ES-I3 (cell line): ENCODE measurements around the gene CSNK1A1.
"Not testable (repeated sequence)": the region's sequence is repeated elsewhere in the genome, so short reads cannot be mapped to it uniquely, and the experiment has no call there.

Experiments
- H3K36me3 ChIP-seq: 2 replicates; pipeline ENCODE4 v1.6.1; 2013; ENCODE audit warnings: mild to moderate bottlenecking, low read length, control low read depth, moderate library complexity; ENCODE audit not compliant: insufficient read depth
- H3K4me1 ChIP-seq: 2 replicates; pipeline ENCODE4 v1.6.1; 2013; ENCODE audit warnings: mild to moderate bottlenecking, control low read depth, low read length; ENCODE audit not compliant: insufficient read depth
- H3K9ac ChIP-seq: 2 replicates; pipeline ENCODE4 v1.6.1; 2013; ENCODE audit warnings: low read depth, mild to moderate bottlenecking, low read length, moderate library complexity
- H3K9me3 ChIP-seq: 2 replicates; pipeline ENCODE4 v1.6.1; 2013; ENCODE audit warnings: mild to moderate bottlenecking, low read length, moderate library complexity; ENCODE audit not compliant: control insufficient read depth, insufficient read depth

Gene CSNK1A1

DNA sequence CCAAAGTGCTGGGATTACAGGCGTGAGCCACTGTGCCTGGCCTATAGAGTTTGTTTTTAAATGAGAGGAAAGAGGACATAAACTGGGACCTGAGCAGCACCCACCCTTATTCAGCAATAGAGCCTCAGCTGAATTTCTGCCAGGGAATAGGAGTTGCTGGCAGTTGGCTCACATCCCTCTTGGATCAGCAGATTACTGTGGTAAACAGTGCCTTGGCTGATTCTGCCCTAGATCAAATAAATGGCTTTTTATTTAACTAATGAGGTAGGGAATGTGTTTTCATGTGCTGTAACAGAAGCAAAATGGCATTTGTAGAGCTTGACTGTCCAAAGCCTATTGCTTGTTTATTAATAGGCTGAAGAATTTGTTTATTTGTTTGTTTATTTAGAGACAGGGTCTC, 32.2 kb upstream of the CSNK1A1 start:
- H3K9me3 ChIP-seq, result no peaks in the 10 kb centered on the region
- no peaks in the 10 kb centered on the region for H3K4me1 ChIP-seq
- H3K9ac ChIP-seq, result no peak overlapping the region
- H3K36me3 ChIP-seq, result no peaks in the 10 kb centered on the region

- no peaks in the 10 kb centered on the region for H3K36me3 ChIP-seq
- H3K9me3 ChIP-seq, result no peaks in the 10 kb centered on the region
- H3K9ac ChIP-seq, result peak overlapping the region; percentile 64; the same call in 1 of the 2 replicates
- no peaks in the 10 kb centered on the region for H3K4me1 ChIP-seq
These were observed 30.9 kb upstream of the CSNK1A1 start for GRCh38 chr5:149581931-149582768.

DNA sequence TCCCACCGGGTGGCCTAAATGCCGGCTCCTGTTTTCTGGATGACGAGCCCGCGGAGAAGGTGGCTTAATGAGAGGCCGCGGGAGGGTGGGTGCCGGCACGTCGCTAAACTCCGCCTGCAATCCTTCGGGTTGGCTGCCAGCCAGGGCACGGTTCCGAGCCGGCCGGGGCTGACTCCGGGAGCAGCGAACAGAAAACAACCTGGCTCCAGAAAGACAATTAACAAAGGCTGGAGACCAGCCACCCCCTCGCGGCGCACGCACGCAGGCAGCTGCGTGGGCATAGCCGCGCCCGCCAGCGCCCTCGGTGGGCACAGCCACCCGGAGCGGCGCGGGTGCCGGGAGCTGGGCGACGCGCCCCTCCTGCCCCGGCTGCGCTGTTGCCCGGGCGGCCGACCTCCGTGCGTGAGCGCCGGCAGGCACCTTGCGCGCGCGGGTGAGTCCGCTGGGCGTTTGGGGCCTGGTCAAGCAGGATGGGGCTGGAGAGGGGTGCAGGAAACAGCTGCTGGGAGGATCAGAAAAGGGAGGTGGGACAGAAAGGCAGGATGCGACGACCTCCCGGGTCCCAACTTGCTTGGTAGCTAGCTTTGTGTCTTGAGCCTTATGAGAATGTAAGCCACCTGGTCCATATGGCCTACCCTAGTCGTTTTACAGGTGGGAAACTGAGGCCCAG, 30.1 kb upstream of the CSNK1A1 start, which contains the start of gene ARHGEF37:
ARHGEF37 (plus strand) TSS at position 307 of the 670 bp plus-strand sequence. CDS start 16,272 bp downstream, outside the sequence.
- Histone ChIP-seq H3K36me3 (no peaks in the 10 kb centered on the region), H3K9me3 (no peaks in the 10 kb centered on the region), H3K4me1 (no peaks in the 10 kb centered on the region), H3K9ac (peak within 1 kb of the TSS; percentile 64)

- Histone ChIP-seq H3K9ac (peak overlapping the region; percentile 64; the same call in 1 of the 2 replicates), H3K9me3 (no peaks in the 10 kb centered on the region), H3K36me3 (no peaks in the 10 kb centered on the region), H3K4me1 (no peaks in the 10 kb centered on the region)
These were observed 29.6 kb upstream of the CSNK1A1 start for GRCh38 chr5:149580808-149581191.

- no peaks in the 10 kb centered on the region for H3K36me3 ChIP-seq
- no peak overlapping the region for H3K9ac ChIP-seq
- H3K9me3 ChIP-seq, result no peaks in the 10 kb centered on the region
- H3K4me1 ChIP-seq, result no peaks in the 10 kb centered on the region
These were observed 27.7 kb upstream of the CSNK1A1 start for GRCh38 chr5:149578896-149579295.

- Histone ChIP-seq H3K9ac (no peak overlapping the region), H3K4me1 (no peaks in the 10 kb centered on the region), H3K36me3 (no peaks in the 10 kb centered on the region), H3K9me3 (no peaks in the 10 kb centered on the region)
These were observed 24.8 kb upstream of the CSNK1A1 start for GRCh38 chr5:149576021-149576420.

DNA sequence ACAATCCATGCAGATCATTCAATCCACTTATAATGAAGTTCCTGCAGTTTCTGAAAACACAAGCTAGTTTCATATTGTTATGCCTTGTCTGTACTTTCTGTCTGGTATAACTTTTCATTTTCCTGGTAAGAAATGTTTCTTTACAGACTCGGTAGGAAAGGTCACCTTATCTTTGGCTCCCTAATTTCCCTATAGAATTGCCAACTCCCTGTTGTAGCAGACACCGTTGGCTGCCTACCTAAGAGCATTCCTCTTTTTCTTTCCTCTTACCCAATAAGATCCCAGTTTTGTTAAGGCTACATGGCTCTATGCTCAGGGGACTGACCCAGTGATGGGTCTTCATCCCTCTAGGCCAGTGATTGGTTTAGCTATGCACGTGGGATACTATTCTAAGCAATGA, 23.9 kb upstream of the CSNK1A1 start:
- H3K36me3 ChIP-seq, result no peaks in the 10 kb centered on the region
- no peak overlapping the region for H3K9ac ChIP-seq
- no peaks in the 10 kb centered on the region for H3K4me1 ChIP-seq
- no peaks in the 10 kb centered on the region for H3K9me3 ChIP-seq

GRCh38 chr5:149572576-149573231, 21.5 kb upstream of the CSNK1A1 start:
- Histone ChIP-seq H3K9me3 (no peaks in the 10 kb centered on the region), H3K9ac (no peak overlapping the region), H3K36me3 (no peaks in the 10 kb centered on the region), H3K4me1 (no peaks in the 10 kb centered on the region)

DNA sequence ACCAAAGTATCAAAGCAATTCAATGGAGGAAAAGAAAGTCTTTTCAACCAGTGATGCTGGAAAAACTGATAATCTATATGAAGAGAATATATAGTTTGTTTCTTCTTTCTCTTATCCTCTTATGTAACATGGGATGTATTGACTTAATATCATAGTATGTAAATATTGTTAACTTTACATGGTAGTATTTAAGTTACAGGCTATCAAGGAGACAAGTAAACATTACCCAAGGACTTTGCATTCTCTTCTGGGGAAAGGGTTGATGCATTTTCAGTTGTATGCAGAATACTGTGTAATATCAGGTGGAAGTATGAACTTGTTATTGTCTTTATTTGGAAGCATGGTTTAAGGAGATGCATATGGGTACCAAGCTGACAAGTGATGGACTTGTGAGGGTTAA, 20.9 kb upstream of the CSNK1A1 start:
- H3K36me3 ChIP-seq, result no peaks in the 10 kb centered on the region

DNA sequence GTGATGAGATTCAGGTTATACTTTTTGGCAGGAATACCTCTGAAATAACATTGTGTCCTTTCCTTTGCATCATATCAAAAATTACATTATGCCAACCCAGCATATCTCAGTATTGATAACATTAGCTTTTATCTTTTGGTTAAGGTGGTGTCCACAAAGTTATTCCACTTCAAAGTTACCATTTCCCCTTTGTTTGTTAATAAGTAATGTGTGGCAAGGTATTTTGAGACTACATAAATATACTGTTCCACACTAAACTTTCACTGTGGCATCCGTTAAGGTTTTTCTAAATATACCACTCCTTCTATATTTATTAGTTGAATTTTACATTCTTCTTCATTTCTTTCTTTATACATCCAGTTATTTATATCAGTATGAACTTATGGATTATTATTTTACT, 16.0 kb upstream of the CSNK1A1 start:
- H3K36me3 ChIP-seq, result no peaks in the 10 kb centered on the region
- peaks cover 12% of the 10 kb centered on the region for H3K4me1 ChIP-seq
- H3K9ac ChIP-seq, result no peak overlapping the region
- H3K9me3 ChIP-seq, result no peaks in the 10 kb centered on the region

More for the DNA sequence above, 20.9 kb upstream of the CSNK1A1 start:
- no peaks in the 10 kb centered on the region for H3K4me1 ChIP-seq
- H3K9me3 ChIP-seq, result no peaks in the 10 kb centered on the region
- H3K9ac ChIP-seq, result no peak overlapping the region

GRCh38 chr5:149564542-149565140, 13.4 kb upstream of the CSNK1A1 start:
- not testable (repeated sequence) for H3K9me3 ChIP-seq, H3K9ac ChIP-seq, H3K36me3 ChIP-seq
- H3K4me1 ChIP-seq, result peaks cover 21% of the 10 kb centered on the region

- Histone ChIP-seq H3K9ac (no peak overlapping the region; the same call in 1 of the 2 replicates), H3K9me3 (no peaks in the 10 kb centered on the region), H3K4me1 (peaks cover 23% of the 10 kb centered on the region), H3K36me3 (no peaks in the 10 kb centered on the region)
These were observed 12.2 kb upstream of the CSNK1A1 start for GRCh38 chr5:149563466-149563865.

DNA sequence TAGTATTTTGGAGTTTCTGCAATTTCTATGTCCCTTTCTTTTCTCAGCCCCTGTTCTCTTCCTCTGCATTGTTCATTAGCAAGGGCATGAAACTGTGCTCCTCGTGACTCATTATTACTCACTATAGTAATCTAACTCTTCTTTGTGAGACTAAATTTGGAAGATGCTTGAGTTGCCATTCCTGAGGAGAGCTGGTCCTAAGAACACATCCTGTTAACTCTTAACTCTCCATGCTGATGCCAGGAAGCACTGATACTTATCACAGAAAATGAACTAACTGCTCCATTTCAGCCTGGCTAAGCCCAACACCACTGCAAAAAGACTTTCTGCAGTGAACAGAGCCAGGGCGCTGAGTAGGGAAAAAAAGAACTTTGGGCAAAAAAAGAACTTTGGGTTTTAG, 10.6 kb upstream of the CSNK1A1 start:
- Histone ChIP-seq H3K9me3 (no peaks in the 10 kb centered on the region), H3K36me3 (no peaks in the 10 kb centered on the region), H3K9ac (peak overlapping the region; percentile 30; the same call in 1 of the 2 replicates), H3K4me1 (peaks cover 23% of the 10 kb centered on the region)

- H3K36me3 ChIP-seq, result no peaks in the 10 kb centered on the region
- peaks cover 23% of the 10 kb centered on the region for H3K4me1 ChIP-seq
- no peaks in the 10 kb centered on the region for H3K9me3 ChIP-seq
- no peak overlapping the region for H3K9ac ChIP-seq
These were observed 8.5 kb upstream of the CSNK1A1 start for GRCh38 chr5:149559706-149560105.
